B cell (primary cell): ENCODE results near the gene PRR18. TPM values are rescaled to one million over a fixed set of nuclear protein-coding genes. Genes with fewer than 3 reads are reported as not detected.
"Not testable (repeated sequence)": the region's sequence is repeated elsewhere in the genome, so short reads cannot be mapped to it uniquely, and the experiment has no call there.

Experiments used
- ATAC-seq: fragments of 200-7000 bp; cut with Tn5 transposase; one replicate; pipeline ENCODE4 v1.10.0; 2021; ENCODE audit warnings: low read depth, mild to moderate bottlenecking, moderate number of reproducible peaks, moderate library complexity
- CTCF ChIA-PET: fragments of 350-600 bp; sonication (Branson Sonifier 250); formaldehyde crosslinking; loops from one replicate; lab custom pipeline; 2021; ENCODE audit warnings: antibody characterized with exemption, inconsistent platforms; lab: Charles Lee
- POLR2A ChIA-PET: fragments of 350-600 bp; sonication (Branson Sonifier 250); formaldehyde crosslinking; loops from one replicate; lab custom pipeline; 2021; ENCODE audit warnings: antibody characterized with exemption; lab: Charles Lee
- DNase-seq: peaks from one replicate; pipeline ENCODE4 v3.0.0; 2013
- H2AFZ ChIP-seq: 2 replicates; pipeline ENCODE4 v1.6.1; 2012; ENCODE audit warnings: mild to moderate bottlenecking, low read depth, low read length; ENCODE audit not compliant: insufficient read depth, poor library complexity, severe bottlenecking
- H3K27ac ChIP-seq, 2 donors: 1 replicate in 1 of 2; 2 replicates in 1 of 2; pipeline ENCODE4 v1.5.1; 2012 to 2013; ENCODE audit warnings: low read length in 2 of 2, mild to moderate bottlenecking in 2 of 2, moderate library complexity in 1 of 2
- H3K27me3 ChIP-seq, 4 experiments: fragments of 200-600 bp in 1 of 4; sonication (generic) in 1 of 4; replicated peaks in 1 of 4; 1 replicate in 2 of 4; 2 replicates in 2 of 4; pipeline versions ENCODE4 v1.6.1 to v1.7.0; 2013 to 2016; ENCODE audit warnings: low read length in 3 of 4, mild to moderate bottlenecking in 2 of 4, mixed read lengths in 1 of 4, moderate library complexity in 1 of 4; ENCODE audit not compliant: insufficient read depth in 4 of 4, control insufficient read depth in 3 of 4; ENCODE audit errors: control extremely low read depth in 1 of 4
- H3K36me3 ChIP-seq, 2 experiments: replicated peaks in 1 of 2; 1 replicate in 1 of 2; 2 replicates in 1 of 2; pipeline versions ENCODE4 v1.6.1 to v1.7.1; 2013; ENCODE audit warnings: low read length in 1 of 2; ENCODE audit not compliant: insufficient read depth in 2 of 2, control insufficient read depth in 1 of 2; ENCODE audit errors: control extremely low read depth in 1 of 2, extremely low read depth in 1 of 2
- H3K4me1 ChIP-seq, 2 donors: fragments of 200-600 bp in 1 of 2; sonication (generic) in 1 of 2; 1 replicate in 1 of 2; 2 replicates in 1 of 2; pipeline versions ENCODE4 v1.5.1 to v1.6.1; 2013 to 2017; ENCODE audit warnings: low read length in 2 of 2; ENCODE audit not compliant: control insufficient read depth in 2 of 2, insufficient read depth in 2 of 2
- H3K4me2 ChIP-seq: replicated peaks from 2 replicates; pipeline ENCODE3; 2012; ENCODE audit warnings: mild to moderate bottlenecking, low read depth, low read length; ENCODE audit not compliant: poor library complexity, severe bottlenecking
- H3K4me3 ChIP-seq, 5 experiments: fragments of 200-600 bp in 1 of 5; sonication (generic) in 1 of 5; 1 replicate in 3 of 5; 2 replicates in 2 of 5; pipeline versions ENCODE4 v1.5.1 to v1.7.0; 2011 to 2016; ENCODE audit warnings: low read length in 4 of 5, mild to moderate bottlenecking in 4 of 5, low read depth in 2 of 5, control low read depth in 1 of 5, moderate library complexity in 1 of 5; ENCODE audit not compliant: insufficient read depth in 1 of 5; ENCODE audit errors: control extremely low read depth in 1 of 5, extremely low read depth in 1 of 5
- H3K79me2 ChIP-seq: fragments of 200-600 bp; sonication (generic); one replicate; pipeline ENCODE4 v1.6.0; 2016; ENCODE audit warnings: low read length; ENCODE audit not compliant: control insufficient read depth, insufficient read depth
- H3K9ac ChIP-seq: fragments of 200-600 bp; sonication (generic); 2 replicates; pipeline ENCODE4 v1.6.1; 2017; ENCODE audit warnings: mild to moderate bottlenecking, low read length, moderate library complexity
- H3K9me3 ChIP-seq, 3 donors: one replicate each; pipeline versions ENCODE4 v1.6.1 to v1.7.1; 2013; ENCODE audit warnings: low read length in 2 of 3; ENCODE audit not compliant: control insufficient read depth in 2 of 3, insufficient read depth in 1 of 3; ENCODE audit errors: control extremely low read depth in 1 of 3
- H4K20me1 ChIP-seq: 2 replicates; pipeline ENCODE4 v1.6.0; 2012; ENCODE audit warnings: mild to moderate bottlenecking, low read length; ENCODE audit not compliant: insufficient read depth, control insufficient read depth, poor library complexity, severe bottlenecking
- H3K27ac Mint-ChIP-seq: one replicate; pipeline ENCODE4 v1.8.0; 2021; ENCODE audit warnings: mixed read lengths
- H3K27me3 Mint-ChIP-seq: one replicate; pipeline ENCODE4 v1.8.0; 2021; ENCODE audit warnings: mixed read lengths
- H3K4me1 Mint-ChIP-seq: one replicate; pipeline ENCODE4 v1.8.0; 2021; ENCODE audit warnings: mixed read lengths
- H3K4me3 Mint-ChIP-seq: one replicate; pipeline ENCODE4 v1.8.0; 2021; ENCODE audit warnings: mixed read lengths
- H3K9me3 Mint-ChIP-seq: one replicate; pipeline ENCODE4 v1.8.0; 2022; ENCODE audit warnings: mixed read lengths; ENCODE audit not compliant: insufficient read depth
- CTCF ChIP-seq: fragments of 200-600 bp; IDR thresholded peaks from one replicate; pipeline ENCODE4 v1.8.0; 2022; ENCODE audit warnings: antibody characterized with exemption, mild to moderate bottlenecking
- EZH2 ChIP-seq: IDR thresholded peaks from 2 replicates; pipeline ENCODE4 v1.6.1; 2012; ENCODE audit warnings: borderline replicate concordance, low read depth, mild to moderate bottlenecking, moderate library complexity, low read length; ENCODE audit not compliant: insufficient read depth, poor library complexity, severe bottlenecking
- WGBS: methylation state at CpG from one replicate; pipeline ENCODE4 v1.1.5; 2013; ENCODE audit warnings: missing lambda C conversion rate; ENCODE audit not compliant: insufficient coverage; 5-methylcytosine and 5-hydroxymethylcytosine counted together
- intact Hi-C: fragments of 100-400 bp; cut with micrococcal nuclease; formaldehyde crosslinking; loops from one replicate; pipeline ENCODE4 v1.10.0; 2022
- polyA plus RNA-seq: library from polyadenylated mRNA; depleted of rRNA; stranded (reverse); fragments of >200 nt; gene quantifications from 2 replicates; pipeline ENCODE4 v1.2.3, GENCODE V29; 2012
- total RNA-seq, 2 donors: library from RNA; stranded (reverse); fragments of 120-200 nt in 1 of 2; gene quantifications; 1 replicate in 1 of 2; 2 replicates in 1 of 2; pipeline versions ENCODE4 v1.2.3 to v1.2.4, GENCODE V29; 2013 to 2022

Gene PRR18
- total and polyA plus RNA-seq, 2 donors (not counting 1 experiment from before 2014, with no cell fraction given) = not detected

DNA sequence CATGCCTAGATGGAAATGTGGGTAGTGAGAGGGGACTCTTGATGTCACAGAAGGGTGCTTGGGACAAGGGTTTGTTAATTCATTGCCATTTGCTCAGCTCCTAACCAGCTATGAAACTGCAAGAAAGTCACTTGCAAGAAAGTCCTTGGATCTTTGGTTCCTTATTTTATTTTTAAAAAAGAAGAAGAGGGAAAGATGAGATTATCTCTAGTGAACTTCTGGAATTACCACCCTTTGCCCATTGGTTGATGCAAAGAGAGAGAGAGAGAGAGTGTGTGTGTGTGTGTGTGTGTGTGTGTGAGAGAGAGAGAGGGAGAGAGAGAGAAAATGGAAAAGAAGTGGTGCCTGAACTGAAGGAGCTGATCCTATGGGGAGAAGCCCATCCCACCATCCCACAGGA is 38.8 kb upstream of the PRR18 start:
- Mint-ChIP-seq H3K27ac (no peak overlapping the region), H3K9me3 (peaks cover 2% of the 10 kb centered on the region), H3K4me1 (peaks cover 17% of the 10 kb centered on the region), H3K27me3 (no peaks in the 10 kb centered on the region), H3K4me3 (no peak overlapping the region)
- ChIA-PET CTCF (no interaction called here), POLR2A (no interaction called here)
- Histone ChIP-seq H3K27ac (no peak overlapping the region), H3K4me3 (no peak overlapping the region), H3K9ac (no peak overlapping the region), H3K9me3 (peaks cover 0 to 6% (median 0%) of the 10 kb centered on the region in 3 donors), H3K79me2 (peaks cover 9% of the 10 kb centered on the region), H4K20me1 (no peaks in the 10 kb centered on the region), H3K36me3 (no peaks in the 10 kb centered on the region), H2AFZ (no peak overlapping the region), H3K4me2 (no peak overlapping the region), H3K4me1 (peaks cover 11 to 16% of the 10 kb centered on the region in 2 donors), H3K27me3 (no peaks in the 10 kb centered on the region)
- ATAC-seq = no peak
- no peak for DNase-seq
- intact Hi-C loops = no loop called here
- TF ChIP-seq CTCF (no peak), EZH2 (no peak)

GRCh38 chr6:166346449-166346848 is 38.3 kb upstream of the PRR18 start:
- H3K27ac ChIP-seq = no peak overlapping the region
- Mint-ChIP-seq H3K9me3 (peaks cover 2% of the 10 kb centered on the region), H3K4me3 (no peak overlapping the region), H3K27ac (no peak overlapping the region), H3K4me1 (peaks cover 17% of the 10 kb centered on the region), H3K27me3 (no peaks in the 10 kb centered on the region)
- ChIA-PET POLR2A (no interaction called here), CTCF (no interaction called here)
- no peak for TF ChIP-seq EZH2
- TF ChIP-seq CTCF = no peak
- intact Hi-C loops = no loop called here
- H4K20me1 ChIP-seq = no peaks in the 10 kb centered on the region
- DNase-seq (no peak), ATAC-seq (no peak)
- 100% methylated on average over 1 of the region's 3 CpGs for WGBS
- no peak overlapping the region for H3K4me3 ChIP-seq
- H3K9me3 ChIP-seq = peaks cover 0 to 6% (median 0%) of the 10 kb centered on the region in 3 donors
- peaks cover 14% of the 10 kb centered on the region for H3K79me2 ChIP-seq
- H3K9ac ChIP-seq = no peak overlapping the region
- H2AFZ ChIP-seq = no peak overlapping the region
- no peaks in the 10 kb centered on the region for H3K27me3 ChIP-seq
- peaks cover 8 to 12% of the 10 kb centered on the region in 2 donors for H3K4me1 ChIP-seq
- no peaks in the 10 kb centered on the region for H3K36me3 ChIP-seq
- H3K4me2 ChIP-seq = no peak overlapping the region

DNA sequence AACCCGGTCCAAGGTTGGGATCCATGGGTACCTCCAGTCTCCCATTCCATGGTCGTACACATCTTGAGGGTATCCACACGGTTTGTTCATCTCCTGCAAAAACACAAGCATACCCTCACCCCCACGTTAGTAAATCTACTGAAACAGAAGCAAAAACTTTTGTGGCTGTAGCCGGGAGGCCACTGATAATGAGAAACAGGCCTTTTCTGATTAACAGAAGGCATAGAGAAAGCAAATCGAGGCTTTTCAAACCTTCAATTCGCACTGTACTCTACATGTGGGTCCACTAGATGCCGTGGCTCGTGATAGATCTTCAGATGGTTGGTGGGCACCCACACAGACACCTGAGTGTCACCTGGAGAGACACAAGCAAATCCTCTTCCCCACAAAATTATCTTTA is 37.5 kb upstream of the PRR18 start:
- H3K27ac Mint-ChIP-seq = peak overlapping the region; percentile 38
- H3K4me3 ChIP-seq, H2AFZ ChIP-seq, intact Hi-C loops, H3K9me3 Mint-ChIP-seq, H3K27me3 ChIP-seq, H3K4me3 Mint-ChIP-seq, H3K27ac ChIP-seq, H4K20me1 ChIP-seq, H3K27me3 Mint-ChIP-seq, H3K9ac ChIP-seq, POLR2A ChIA-PET, DNase-seq, H3K4me2 ChIP-seq, H3K9me3 ChIP-seq, ATAC-seq, H3K36me3 ChIP-seq: not testable (repeated sequence)
- CTCF ChIA-PET = interaction anchor here (1.7 kb wide), 1 partner anchor 32 kb away, joined by 7 read pairs; no protein-coding TSS in a partner anchor
- peaks cover 17% of the 10 kb centered on the region for H3K4me1 Mint-ChIP-seq
- Histone ChIP-seq H3K79me2 (peaks cover 22% of the 10 kb centered on the region), H3K4me1 (peaks cover 14 to 20% of the 10 kb centered on the region in 2 donors)
- WGBS = 96% methylated on average over 7 of the region's 9 CpGs
